ENCODE measurements around the gene CPNE5.

GRCh38 chr6:36862164-36862847 lies 23.1 kb upstream of the CPNE5 start:
- TF ChIP-seq CTCF (IDR thresholded peaks at IDR 0.05) (no peak), POLR2A (IDR thresholded peaks at IDR 0.05) (no peak), POLR2AphosphoS5 (IDR thresholded peaks at IDR 0.05; ENCODE audit: insufficient read depth in 1 of 2, low read depth in 1 of 2) (peak in 1 of 2 donors; percentile 45)

Data from vagina (tissue), 2 donors.